ENCODE data around the gene DOCK4. TPM values are rescaled to one million over a fixed set of nuclear protein-coding genes. Genes with fewer than 3 reads are reported as not detected.
A peak's percentile ranks its signal among the peaks of the same experiment; 100 is the strongest.

DOCK4 gene
- total RNA-seq, 1 donor from 2014 or later: 44.1 TPM

DNA sequence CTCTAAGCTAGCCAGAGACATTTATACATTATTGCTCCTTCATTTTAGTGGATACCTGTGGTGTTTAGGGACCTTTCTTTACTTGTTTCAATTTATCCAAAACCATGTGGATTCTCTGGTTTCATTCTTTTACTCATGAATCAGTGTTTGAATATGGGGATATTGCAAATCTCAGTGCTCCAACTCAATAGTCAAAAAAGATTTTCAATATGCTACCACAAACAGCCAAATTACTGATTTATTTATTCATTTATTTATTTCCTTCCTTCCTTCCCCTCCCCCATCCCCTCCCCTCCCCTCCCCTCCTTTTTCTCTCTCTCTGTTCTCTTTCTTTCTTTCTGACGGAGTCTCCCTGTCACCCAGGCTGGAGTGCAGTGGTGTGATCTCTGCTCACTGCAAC lies 390.8 kb downstream of the DOCK4 start:
- Mint-ChIP-seq H3K27ac (ENCODE audit: unreplicated experiment) (no peak overlapping the region), H3K36me3 (ENCODE audit: unreplicated experiment) (peaks cover 11% of the 10 kb centered on the region), H3K27me3 (ENCODE audit: unreplicated experiment) (no peaks in the 10 kb centered on the region)

DNA sequence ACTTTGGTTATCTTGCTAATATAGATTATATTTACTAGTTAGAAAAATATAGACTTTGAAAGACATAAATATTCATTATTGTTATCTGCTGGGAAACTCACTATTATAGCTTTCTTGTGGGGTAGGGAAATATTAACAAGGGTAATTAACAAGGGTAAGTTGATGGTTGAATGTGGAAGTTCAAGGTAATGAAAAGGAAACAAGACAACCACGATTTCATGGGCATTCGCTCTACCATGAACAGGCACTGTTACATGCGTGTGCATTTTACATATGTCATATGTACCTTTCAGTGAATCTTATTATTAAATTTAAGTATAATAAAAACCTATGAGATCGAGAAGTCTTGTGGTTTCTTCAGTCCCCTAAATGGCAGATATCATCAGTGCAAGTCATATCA lies 392.9 kb downstream of the DOCK4 start:
- H3K27me3 Mint-ChIP-seq (ENCODE audit: unreplicated experiment): no peaks in the 10 kb centered on the region
- TF ChIP-seq, protein P1, sequence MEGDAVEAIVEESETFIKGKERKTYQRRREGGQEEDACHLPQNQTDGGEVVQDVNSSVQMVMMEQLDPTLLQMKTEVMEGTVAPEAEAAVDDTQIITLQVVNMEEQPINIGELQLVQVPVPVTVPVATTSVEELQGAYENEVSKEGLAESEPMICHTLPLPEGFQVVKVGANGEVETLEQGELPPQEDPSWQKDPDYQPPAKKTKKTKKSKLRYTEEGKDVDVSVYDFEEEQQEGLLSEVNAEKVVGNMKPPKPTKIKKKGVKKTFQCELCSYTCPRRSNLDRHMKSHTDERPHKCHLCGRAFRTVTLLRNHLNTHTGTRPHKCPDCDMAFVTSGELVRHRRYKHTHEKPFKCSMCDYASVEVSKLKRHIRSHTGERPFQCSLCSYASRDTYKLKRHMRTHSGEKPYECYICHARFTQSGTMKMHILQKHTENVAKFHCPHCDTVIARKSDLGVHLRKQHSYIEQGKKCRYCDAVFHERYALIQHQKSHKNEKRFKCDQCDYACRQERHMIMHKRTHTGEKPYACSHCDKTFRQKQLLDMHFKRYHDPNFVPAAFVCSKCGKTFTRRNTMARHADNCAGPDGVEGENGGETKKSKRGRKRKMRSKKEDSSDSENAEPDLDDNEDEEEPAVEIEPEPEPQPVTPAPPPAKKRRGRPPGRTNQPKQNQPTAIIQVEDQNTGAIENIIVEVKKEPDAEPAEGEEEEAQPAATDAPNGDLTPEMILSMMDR (IDR thresholded peaks at IDR 0.05): no peak
- H3K4me3 Mint-ChIP-seq (ENCODE audit: unreplicated experiment): no peak overlapping the region
- no peaks in the 10 kb centered on the region for H3K4me1 Mint-ChIP-seq (ENCODE audit: unreplicated experiment)
- no peaks in the 10 kb centered on the region for H3K9me3 Mint-ChIP-seq (ENCODE audit: unreplicated experiment)
- no peak overlapping the region for H3K27ac Mint-ChIP-seq (ENCODE audit: unreplicated experiment)
- DNase-seq (ENCODE audit: extremely low spot score, unreplicated experiment): no peak
- H3K36me3 Mint-ChIP-seq (ENCODE audit: unreplicated experiment): peaks cover 25% of the 10 kb centered on the region

More for the DNA sequence above, 390.8 kb downstream of the DOCK4 start:
- no peak for DNase-seq (ENCODE audit: extremely low spot score, unreplicated experiment)
- Mint-ChIP-seq H3K4me3 (ENCODE audit: unreplicated experiment) (no peak overlapping the region), H3K9me3 (ENCODE audit: unreplicated experiment) (no peaks in the 10 kb centered on the region), H3K4me1 (ENCODE audit: unreplicated experiment) (no peaks in the 10 kb centered on the region)
- TF ChIP-seq, protein P1 (IDR thresholded peaks at IDR 0.05): no peak

DNA sequence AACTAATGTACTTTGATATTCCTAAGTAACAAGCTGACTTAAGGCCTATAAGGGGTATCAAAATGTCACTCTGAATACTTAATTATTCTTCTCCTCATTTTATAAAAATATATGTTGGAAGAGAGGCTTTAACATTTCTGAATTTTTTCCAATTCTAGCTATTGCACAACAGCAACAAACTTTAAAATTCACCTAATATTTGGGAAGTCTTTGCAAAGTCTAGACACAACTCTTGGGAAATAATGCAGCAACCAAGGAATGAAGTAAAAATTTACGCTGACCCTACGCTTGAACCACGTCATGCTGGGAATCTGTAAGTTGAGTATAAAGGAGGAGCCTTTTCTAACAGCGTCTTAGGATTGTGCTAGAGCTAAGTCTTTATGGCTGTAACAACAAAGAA lies 400.0 kb downstream of the DOCK4 start:
- peaks cover 33% of the 10 kb centered on the region for H3K36me3 Mint-ChIP-seq (ENCODE audit: unreplicated experiment)

DNA sequence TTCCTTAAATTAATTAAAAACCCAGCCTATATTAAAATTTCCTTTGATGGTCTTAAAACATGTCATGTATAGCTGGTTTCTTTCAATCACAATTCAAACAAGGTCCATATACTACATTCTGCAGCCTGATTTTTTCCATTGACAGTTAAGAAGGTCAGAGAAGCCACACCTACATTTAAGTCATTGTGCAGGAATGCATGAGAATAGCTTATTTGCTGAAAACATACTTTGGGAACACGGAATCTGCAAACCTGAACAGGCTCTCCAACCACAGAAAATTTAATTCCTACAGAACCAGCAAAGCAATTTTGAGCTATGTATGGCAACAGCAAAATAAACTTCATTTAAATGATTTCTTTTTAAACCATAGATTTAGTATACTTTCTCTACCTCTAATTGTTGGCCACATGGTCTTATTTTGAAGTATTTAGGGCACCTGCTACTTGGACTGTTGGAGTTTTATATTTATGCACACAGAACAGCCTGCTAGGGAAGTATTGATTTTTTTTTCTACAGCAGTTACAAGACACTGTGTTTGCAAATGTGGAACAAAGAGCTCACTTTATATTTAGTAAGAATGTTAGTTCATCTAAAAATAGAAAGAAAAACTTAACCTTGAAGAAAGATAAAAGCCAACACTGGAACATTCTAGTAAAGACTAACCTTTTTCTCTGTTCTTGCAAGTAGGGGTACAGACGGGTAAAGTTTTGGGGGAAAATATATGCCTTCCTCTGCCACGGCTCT lies 403.0 kb downstream of the DOCK4 start:
- Mint-ChIP-seq H3K27me3 (ENCODE audit: unreplicated experiment) (no peaks in the 10 kb centered on the region), H3K9me3 (ENCODE audit: unreplicated experiment) (peaks cover 24% of the 10 kb centered on the region), H3K4me3 (ENCODE audit: unreplicated experiment) (no peak overlapping the region), H3K36me3 (ENCODE audit: unreplicated experiment) (peaks cover 40% of the 10 kb centered on the region), H3K27ac (ENCODE audit: unreplicated experiment) (peak overlapping the region; percentile 56), H3K4me1 (ENCODE audit: unreplicated experiment) (peaks cover 26% of the 10 kb centered on the region)
- DNase-seq (ENCODE audit: extremely low spot score, unreplicated experiment): no peak
- TF ChIP-seq, protein P1 (IDR thresholded peaks at IDR 0.05): no peak

More for the DNA sequence above, 400.0 kb downstream of the DOCK4 start:
- no peak overlapping the region for H3K27ac Mint-ChIP-seq (ENCODE audit: unreplicated experiment)
- no peaks in the 10 kb centered on the region for H3K27me3 Mint-ChIP-seq (ENCODE audit: unreplicated experiment)
- peaks cover 26% of the 10 kb centered on the region for H3K4me1 Mint-ChIP-seq (ENCODE audit: unreplicated experiment)
- no peak for DNase-seq (ENCODE audit: extremely low spot score, unreplicated experiment)
- TF ChIP-seq, protein P1 (IDR thresholded peaks at IDR 0.05): no peak
- no peak overlapping the region for H3K4me3 Mint-ChIP-seq (ENCODE audit: unreplicated experiment)
- peaks cover 14% of the 10 kb centered on the region for H3K9me3 Mint-ChIP-seq (ENCODE audit: unreplicated experiment)

DNA sequence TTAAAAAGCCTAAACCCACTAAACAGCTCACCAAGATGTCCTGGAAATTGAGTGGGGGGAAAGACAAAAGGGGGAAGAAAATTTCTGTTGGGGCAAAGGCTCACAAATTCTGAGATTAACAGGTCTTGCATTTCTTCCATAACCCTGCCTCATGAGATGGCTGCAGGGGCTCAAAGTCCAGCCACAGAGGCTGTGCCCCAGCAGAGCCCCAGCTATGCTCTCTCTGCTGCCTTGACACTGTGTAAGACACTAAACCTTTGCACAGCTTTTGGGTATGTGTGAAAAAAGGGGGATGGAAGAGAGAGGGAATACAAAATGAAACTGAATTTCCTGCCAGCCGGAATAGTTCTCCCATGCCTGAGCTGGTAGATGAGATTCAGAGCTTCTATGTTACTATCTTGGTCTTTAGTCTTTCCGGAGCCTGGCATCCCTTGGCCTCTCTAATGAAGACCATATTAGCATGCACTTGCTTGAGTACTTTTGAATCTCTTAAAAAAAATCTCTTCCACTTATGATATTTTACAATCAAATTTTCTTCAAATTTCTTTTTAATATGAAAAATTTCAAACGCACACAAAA lies 403.9 kb downstream of the DOCK4 start:
- peaks cover 37% of the 10 kb centered on the region for H3K36me3 Mint-ChIP-seq (ENCODE audit: unreplicated experiment)
- H3K4me3 Mint-ChIP-seq (ENCODE audit: unreplicated experiment): no peak overlapping the region
- H3K27ac Mint-ChIP-seq (ENCODE audit: unreplicated experiment): no peak overlapping the region
- DNase-seq (ENCODE audit: extremely low spot score, unreplicated experiment): no peak
- TF ChIP-seq, protein P1 (IDR thresholded peaks at IDR 0.05): no peak
- peaks cover 26% of the 10 kb centered on the region for H3K9me3 Mint-ChIP-seq (ENCODE audit: unreplicated experiment)
- H3K27me3 Mint-ChIP-seq (ENCODE audit: unreplicated experiment): no peaks in the 10 kb centered on the region
- H3K4me1 Mint-ChIP-seq (ENCODE audit: unreplicated experiment): peaks cover 26% of the 10 kb centered on the region

Measured in osteocyte (in vitro differentiated cells).